GM12878 (cell line): Measurements from ENCODE around the gene PIGV. TPM values are rescaled to one million over a fixed set of nuclear protein-coding genes. Genes with fewer than 3 reads are reported as not detected.
A peak's percentile ranks its signal among the peaks of the same experiment; 100 is the strongest.

Source experiments
- BCL3 ChIP-seq: IDR thresholded peaks from 2 replicates; pipeline ENCODE4 v1.6.1; 2011; ENCODE audit warnings: borderline replicate concordance, low read depth, mild to moderate bottlenecking, moderate library complexity, low read length; ENCODE audit not compliant: insufficient read depth, poor library complexity, severe bottlenecking
- BMI1 ChIP-seq: fragments of 450-650 bp; IDR thresholded peaks from 2 replicates; pipeline ENCODE4 v1.6.1; 2016; ENCODE audit warnings: mild to moderate bottlenecking, moderate library complexity, borderline replicate concordance
- DPF2 ChIP-seq: fragments of 450-650 bp; IDR thresholded peaks from 2 replicates; pipeline ENCODE4 v1.6.1; 2017; ENCODE audit warnings: mild to moderate bottlenecking
- EGR1 ChIP-seq, 2 experiments: IDR thresholded peaks; 1 replicate in 1 of 2; 2 replicates in 1 of 2; pipeline ENCODE4 v1.6.1; 2011 to 2012; ENCODE audit warnings: low read depth in 2 of 2, low read length in 2 of 2, borderline replicate concordance in 1 of 2, mild to moderate bottlenecking in 1 of 2, moderate library complexity in 1 of 2
- GABPA ChIP-seq: IDR thresholded peaks from 2 replicates; pipeline ENCODE4 v1.6.1; 2014; ENCODE audit warnings: antibody characterized with exemption, low read depth, mild to moderate bottlenecking, inconsistent platforms
- GATAD2B ChIP-seq: fragments of 450-650 bp; conservative IDR thresholded peaks from 2 replicates; pipeline ENCODE4 v1.6.1; 2017; ENCODE audit warnings: low read depth, mild to moderate bottlenecking, moderate library complexity
- HDAC2 ChIP-seq: fragments of 200-600 bp; sonication (generic); IDR thresholded peaks from 2 replicates; pipeline ENCODE4 v1.6.1; 2017
- IKZF1 ChIP-seq: fragments of 450-650 bp; conservative IDR thresholded peaks from 2 replicates; pipeline ENCODE4 v1.6.1; 2017; ENCODE audit warnings: antibody characterized with exemption, mild to moderate bottlenecking
- NR2F1 ChIP-seq: fragments of 450-650 bp; conservative IDR thresholded peaks from 2 replicates; pipeline ENCODE4 v1.6.1; 2017; ENCODE audit warnings: mild to moderate bottlenecking
- SIN3A ChIP-seq: IDR thresholded peaks from 2 replicates; pipeline ENCODE4 v1.6.1; 2012; ENCODE audit warnings: low read depth, low read length, improper control_type of control experiment
- SPI1 ChIP-seq: IDR thresholded peaks from 2 replicates; pipeline ENCODE4 v1.6.1; 2011; ENCODE audit warnings: low read depth, mild to moderate bottlenecking, low read length, moderate library complexity, borderline replicate concordance; ENCODE audit not compliant: insufficient read depth
- TCF3 ChIP-seq: IDR thresholded peaks from 2 replicates; pipeline ENCODE4 v1.6.1; 2012; ENCODE audit warnings: low read depth, mild to moderate bottlenecking, low read length, borderline replicate concordance; ENCODE audit not compliant: insufficient read depth
- YY1 ChIP-seq: IDR thresholded peaks from 2 replicates; pipeline ENCODE4 v1.6.1; 2011; ENCODE audit warnings: low read depth, mild to moderate bottlenecking, low read length
- ZBTB11 ChIP-seq: fragments of 450-650 bp; formaldehyde crosslinking; IDR thresholded peaks from 2 replicates; pipeline ENCODE4 v1.5.0; 2022; ENCODE audit warnings: mild to moderate bottlenecking, missing genetic modification characterization
- ZBTB40 ChIP-seq: fragments of 450-650 bp; IDR thresholded peaks from 2 replicates; pipeline ENCODE4 v1.6.1; 2016; ENCODE audit warnings: mild to moderate bottlenecking, moderate library complexity, borderline replicate concordance
- ZNF207 ChIP-seq: fragments of 450-650 bp; IDR thresholded peaks from 2 replicates; pipeline ENCODE4 v1.6.1; 2014; ENCODE audit warnings: antibody characterized with exemption, mild to moderate bottlenecking, borderline replicate concordance
- polyA plus RNA-seq, 11 experiments: library from polyadenylated mRNA; depleted of rRNA in 4 of 11; unstranded in 6 of 11; stranded (reverse) in 5 of 11; fragments of >200 nt; fragmentation: Nextera tagmentation in 4 of 11; fragmentation: Illumina TruSeq in 1 of 11; extraction: Ambion mirVana in 4 of 11; extraction: Trizol in 1 of 11; gene quantifications; 1 replicate in 1 of 11; 2 replicates in 10 of 11; pipeline versions ENCODE4 v1.2.1 to v1.2.3, GENCODE V29; 2011 to 2016; ENCODE audit warnings: inconsistent platforms in 2 of 11, missing spikeins in 2 of 11, low read depth in 1 of 11
- total RNA-seq, 4 experiments: library from RNA; depleted of rRNA in 3 of 4; stranded (reverse); fragments of >200 nt in 3 of 4; fragmentation: Illumina TruSeq in 1 of 4; extraction: Trizol in 1 of 4; gene quantifications; 2 replicates each; pipeline versions ENCODE4 v1.2.1 to v1.2.3, GENCODE V29; 2013 to 2021
- TF ChIP-seq, protein P1 (sequence below): fragments of 450-650 bp; IDR thresholded peaks from 2 replicates; pipeline ENCODE4 v1.6.1; 2017; ENCODE audit warnings: low read depth, mild to moderate bottlenecking, moderate library complexity

Gene PIGV
- total and polyA plus RNA-seq, 10 of the 15 experiments (the other 5 are each of a cell fraction or from before 2014, with no cell fraction given): 8.8 to 18.1 (median 11.9) TPM

DNA sequence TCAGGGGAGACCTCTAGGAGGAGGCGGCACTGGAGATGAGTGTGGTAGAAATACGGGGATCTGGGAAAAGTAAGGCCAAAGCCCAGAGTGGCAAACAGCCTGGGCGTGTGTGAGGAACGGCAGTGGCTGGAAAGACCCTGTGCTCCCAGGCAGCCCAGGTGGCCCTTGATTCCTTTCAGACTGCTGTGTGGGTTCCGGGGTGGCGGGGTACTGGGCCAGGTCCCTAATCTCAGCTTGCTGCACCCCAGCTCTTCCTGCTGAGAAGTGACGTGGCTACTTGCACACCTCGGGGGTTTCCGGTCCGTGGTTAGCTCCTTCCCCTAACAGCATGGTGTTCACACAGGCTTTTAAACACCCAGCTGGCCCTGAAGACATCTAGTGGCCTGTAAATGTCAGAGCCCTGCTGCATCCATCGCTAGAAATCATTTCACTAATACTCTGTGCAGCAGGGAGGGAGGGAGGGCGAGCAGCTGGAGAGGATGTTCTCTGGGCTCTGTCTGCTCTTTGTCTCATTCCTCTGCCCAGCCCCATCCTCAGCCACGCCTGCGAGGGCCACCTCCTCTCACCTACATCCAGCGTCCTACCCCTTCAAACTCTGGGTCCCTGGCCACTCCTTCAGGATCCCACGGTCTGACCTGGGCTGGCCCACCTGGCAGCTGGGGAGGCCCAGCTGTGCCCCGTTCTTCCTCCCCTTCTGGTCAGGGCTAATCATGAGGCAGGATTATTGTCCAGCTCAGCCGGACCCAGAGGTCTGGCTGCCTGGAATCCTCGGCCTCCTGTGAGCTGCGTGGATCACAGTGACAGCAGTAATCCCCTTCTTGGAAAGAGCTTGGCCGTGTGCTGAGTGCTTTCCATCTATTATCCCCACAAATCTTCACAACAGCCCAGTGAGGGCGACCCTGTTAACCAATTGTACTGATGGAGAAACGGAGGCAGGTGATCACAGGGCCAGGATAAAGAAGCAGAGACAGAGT is 46.0 kb downstream of the PIGV start (continued):
- peak; percentile 70 for TF ChIP-seq BCL3
- TF ChIP-seq ZBTB11 (CRISPR knock-in tag): no peak
- TF ChIP-seq GABPA: peak; percentile 84; the same call in 1 of the 2 replicates
- no peak; a peak in 1 of 3 replicates for TF ChIP-seq EGR1 (IDR thresholded peaks at IDR 0.05; ENCODE audit: borderline replicate concordance in 1 of 2, low read depth in 2 of 2, low read length in 2 of 2)
- peak; percentile 48; the same call in 1 of the 2 replicates for TF ChIP-seq NR2F1
- TF ChIP-seq, protein P1, sequence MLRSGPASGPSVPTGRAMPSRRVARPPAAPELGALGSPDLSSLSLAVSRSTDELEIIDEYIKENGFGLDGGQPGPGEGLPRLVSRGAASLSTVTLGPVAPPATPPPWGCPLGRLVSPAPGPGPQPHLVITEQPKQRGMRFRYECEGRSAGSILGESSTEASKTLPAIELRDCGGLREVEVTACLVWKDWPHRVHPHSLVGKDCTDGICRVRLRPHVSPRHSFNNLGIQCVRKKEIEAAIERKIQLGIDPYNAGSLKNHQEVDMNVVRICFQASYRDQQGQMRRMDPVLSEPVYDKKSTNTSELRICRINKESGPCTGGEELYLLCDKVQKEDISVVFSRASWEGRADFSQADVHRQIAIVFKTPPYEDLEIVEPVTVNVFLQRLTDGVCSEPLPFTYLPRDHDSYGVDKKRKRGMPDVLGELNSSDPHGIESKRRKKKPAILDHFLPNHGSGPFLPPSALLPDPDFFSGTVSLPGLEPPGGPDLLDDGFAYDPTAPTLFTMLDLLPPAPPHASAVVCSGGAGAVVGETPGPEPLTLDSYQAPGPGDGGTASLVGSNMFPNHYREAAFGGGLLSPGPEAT: peak; percentile 79
- TF ChIP-seq TCF3: peak; percentile 61; the same call in 1 of the 2 replicates
- peak; percentile 40; the same call in 1 of the 2 replicates for TF ChIP-seq SPI1
- TF ChIP-seq GATAD2B: peak; percentile 44; the same call in 1 of the 2 replicates
- no peak for TF ChIP-seq BMI1
- peak; percentile 52; the same call in 1 of the 2 replicates for TF ChIP-seq DPF2
- TF ChIP-seq IKZF1: peak; percentile 66
- no peak for TF ChIP-seq ZNF207
- TF ChIP-seq HDAC2: no peak
- TF ChIP-seq ZBTB40: peak; percentile 79
- peak; percentile 86 for TF ChIP-seq YY1
- peak; percentile 95 for TF ChIP-seq SIN3A
